Stimulated activated CD4-positive, alpha-beta T cell treated with anti-CD3 and anti-CD28 coated beads, Interleukin-12 subunit alpha, Interleukin-12 subunit beta, amount 100 ng/mL, for 48 hours (primary cell): Measurements from ENCODE around the gene MYL11.
A peak's percentile ranks its signal among the peaks of the same experiment; 100 is the strongest.

Source experiments
- DNase-seq, 3 donors: peaks; one replicate each; pipeline ENCODE4 v3.0.0-alpha.2; 2020; ENCODE audit warnings: low read depth in 2 of 3, low spot score in 1 of 3

MYL11 gene

GRCh38 chr16:30369938-30370455 is 4.6 kb upstream of the MYL11 start:
- DNase-seq: no peak

DNA sequence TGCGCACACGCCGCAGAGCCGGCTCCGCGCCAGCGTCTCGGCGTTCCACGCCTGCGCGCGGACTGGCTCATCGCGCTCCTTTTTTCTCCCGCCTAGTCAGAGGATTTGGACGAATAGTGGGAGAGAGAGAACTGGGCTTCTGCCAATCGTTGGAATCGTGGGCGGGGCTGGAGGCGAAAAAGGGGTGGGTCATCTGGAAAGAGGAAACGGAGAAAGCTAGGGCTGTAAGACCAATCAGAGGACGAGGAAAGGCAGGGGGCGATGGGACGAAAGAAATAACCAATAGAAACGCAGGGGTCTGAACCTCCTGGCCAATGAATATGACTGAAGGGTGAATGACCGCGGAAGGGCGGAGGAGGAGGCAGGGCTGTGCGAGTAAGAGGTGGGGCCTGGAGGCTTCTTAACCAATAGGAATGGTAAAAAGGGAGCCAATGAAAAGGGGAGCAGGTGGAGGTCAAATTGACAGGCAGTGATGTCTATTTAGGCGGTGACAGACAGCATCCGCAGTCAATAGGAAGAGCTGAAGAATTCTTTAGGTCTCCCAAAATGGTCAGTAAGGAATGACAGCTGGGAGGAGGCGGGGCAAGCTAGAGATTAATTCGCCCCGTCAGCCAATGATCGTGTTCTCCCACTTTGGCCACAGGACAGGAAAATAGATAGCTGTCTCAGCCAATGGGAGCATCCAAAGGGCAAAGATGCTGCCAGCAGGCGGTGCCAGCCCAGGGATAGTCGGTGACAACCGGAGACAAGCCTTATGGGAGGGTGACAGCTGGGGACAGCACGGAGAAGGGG is 4.0 kb upstream of the MYL11 start, which contains the start of gene TBC1D10B:
TSS of gene TBC1D10B (minus strand) at position 39 of the 792 bp plus-strand sequence. CDS start 311 bp downstream, outside the sequence.
- DNase-seq: peak; percentile 96 to 99 (median 99)

- DNase-seq: no peak
Measured at GRCh38 chr16:30371248-30371816, 3.3 kb upstream of the MYL11 start.

- DNase-seq: no peak
Measured at GRCh38 chr16:30372038-30372712, 2.4 kb upstream of the MYL11 start.

DNA sequence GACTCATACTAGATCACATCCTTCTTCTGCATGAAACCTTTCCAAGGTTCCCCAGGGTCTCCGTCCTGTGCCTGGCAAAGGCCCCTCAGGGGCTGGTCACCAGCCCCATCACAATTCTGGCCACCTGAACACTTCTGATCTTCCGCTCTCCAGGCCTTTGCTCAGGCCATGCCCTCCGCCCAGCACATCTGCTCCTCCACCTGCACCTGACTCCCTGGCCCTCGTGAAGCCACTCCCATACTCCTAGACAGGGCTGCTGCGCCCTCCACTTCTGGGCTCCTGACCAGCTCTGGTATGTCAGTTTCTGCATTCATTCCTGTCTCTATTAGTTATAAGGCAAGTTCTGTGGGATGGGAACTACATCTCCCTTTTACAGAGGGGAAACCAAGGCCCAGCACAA is 1.9 kb upstream of the MYL11 start:
- no peak for DNase-seq

DNA sequence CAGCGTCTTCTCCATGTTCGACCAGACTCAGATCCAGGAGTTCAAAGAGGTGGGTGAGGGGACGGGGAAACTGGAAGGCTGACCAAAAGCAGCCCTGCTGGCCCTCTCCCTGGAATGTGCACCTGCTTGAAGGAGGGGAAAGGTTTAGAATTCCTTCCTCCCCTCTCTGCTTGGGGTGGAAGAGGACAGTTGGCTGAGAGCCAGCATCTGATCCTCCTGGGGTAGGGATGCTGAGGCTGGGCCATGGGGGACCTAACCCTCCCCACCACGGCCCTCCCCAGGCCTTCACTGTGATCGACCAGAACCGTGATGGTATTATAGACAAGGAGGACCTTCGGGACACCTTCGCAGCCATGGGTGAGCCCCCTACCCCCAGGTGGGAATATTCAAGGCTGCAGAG is 1.3 kb downstream of the MYL11 start:
- no peak for DNase-seq

- DNase-seq: no peak
Measured at GRCh38 chr16:30376461-30376902, 1.9 kb downstream of the MYL11 start.

DNA sequence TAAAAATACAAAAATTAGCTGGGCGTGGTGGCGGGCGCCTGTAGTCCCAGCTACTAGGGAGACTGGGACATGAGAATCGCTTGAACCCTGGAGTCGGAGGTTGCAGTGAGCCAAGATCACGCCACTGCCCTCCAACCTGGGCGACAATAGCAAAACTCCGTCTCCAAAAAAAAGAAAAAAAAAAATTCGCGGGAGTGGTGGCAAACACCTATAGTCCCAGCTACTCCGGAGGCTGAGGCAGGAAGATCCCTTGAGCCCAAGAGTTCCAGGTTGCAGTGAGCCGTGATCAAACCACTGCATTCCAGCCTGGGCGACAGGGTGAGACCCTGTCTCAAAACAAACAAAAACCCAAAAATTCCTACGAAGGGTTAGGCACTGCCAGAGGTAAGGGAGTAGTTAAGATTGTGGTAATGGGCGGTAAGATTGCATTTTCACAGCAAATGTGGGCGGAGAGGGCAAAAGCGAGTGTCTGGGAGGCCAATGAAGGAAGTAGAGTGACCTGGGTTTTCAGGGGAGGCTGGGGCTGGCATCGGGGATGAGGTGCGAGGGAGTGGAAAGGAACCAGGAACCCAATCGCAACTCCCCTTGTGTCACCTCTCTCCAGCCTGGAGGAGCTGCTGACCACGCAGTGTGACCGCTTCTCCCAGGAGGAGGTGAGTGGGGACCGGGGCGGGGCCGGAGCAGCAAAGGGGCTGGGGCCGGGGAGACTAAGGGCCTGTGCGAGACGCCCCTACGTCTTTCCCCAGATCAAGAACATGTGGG is 2.6 kb downstream of the MYL11 start:
- no peak for DNase-seq

- peak; percentile 76 to 77 (median 77) for DNase-seq
Measured at GRCh38 chr16:30377812-30378235, 3.2 kb downstream of the MYL11 start.

- peak; percentile 98 to 99 (median 99) for DNase-seq
Measured at GRCh38 chr16:30378236-30379157, 3.9 kb downstream of the MYL11 start.

GRCh38 chr16:30379158-30379783 is 4.7 kb downstream of the MYL11 start:
- DNase-seq: no peak

DNA sequence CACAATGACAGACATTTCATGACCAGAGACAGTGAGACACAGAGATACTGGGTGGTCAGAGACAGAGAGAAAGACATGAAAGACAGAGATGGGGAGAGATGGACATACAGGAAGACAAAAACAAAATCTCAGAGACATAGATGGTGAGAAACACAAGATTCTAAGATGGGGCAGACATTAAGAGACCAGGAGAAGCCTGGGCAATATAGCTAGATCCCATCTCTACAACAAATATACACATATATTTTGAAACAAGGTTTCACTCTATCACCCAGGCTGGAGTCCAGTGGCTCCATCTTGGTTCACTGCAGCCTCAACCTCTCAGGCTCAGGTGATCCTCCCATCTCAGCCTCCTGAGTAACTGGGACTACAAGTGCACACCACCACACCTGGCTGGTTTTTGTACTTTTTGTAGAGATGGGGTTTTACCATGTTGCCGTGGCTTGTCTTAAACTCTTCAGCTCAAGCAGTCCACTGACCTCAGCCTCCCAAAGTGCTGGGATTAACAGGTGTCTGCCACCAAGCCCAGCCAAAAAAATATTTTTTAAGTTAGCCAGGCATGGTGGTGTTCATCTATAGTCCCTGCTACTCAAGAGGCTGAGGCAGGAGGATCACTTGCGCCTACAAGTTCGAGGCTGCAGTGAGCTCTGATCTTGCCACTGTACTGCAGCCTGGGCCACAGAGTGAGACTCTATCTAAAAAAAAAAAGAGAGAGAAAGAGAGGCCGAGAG is 5.6 kb downstream of the MYL11 start:
- no peak for DNase-seq

DNA sequence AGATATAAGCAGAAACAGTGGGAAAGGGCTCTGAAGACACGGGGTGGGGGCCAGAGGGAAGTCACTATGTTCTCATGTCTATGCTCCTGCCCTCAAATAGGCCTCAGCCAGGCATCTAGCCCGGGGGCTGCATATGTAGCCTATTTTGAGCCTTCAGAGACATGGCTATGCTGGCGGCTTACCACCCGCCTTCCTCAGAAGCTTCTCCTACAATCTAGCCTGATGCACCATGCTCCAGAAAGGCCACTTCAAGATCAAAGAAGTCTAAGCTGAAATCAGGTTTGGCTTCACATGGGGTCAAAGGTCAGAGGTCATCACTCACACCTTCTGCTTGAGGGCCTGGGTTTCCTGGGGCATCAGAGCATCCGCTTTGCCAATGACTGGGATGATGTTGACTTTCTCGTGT is 6.2 kb downstream of the MYL11 start:
- DNase-seq: no peak

DNA sequence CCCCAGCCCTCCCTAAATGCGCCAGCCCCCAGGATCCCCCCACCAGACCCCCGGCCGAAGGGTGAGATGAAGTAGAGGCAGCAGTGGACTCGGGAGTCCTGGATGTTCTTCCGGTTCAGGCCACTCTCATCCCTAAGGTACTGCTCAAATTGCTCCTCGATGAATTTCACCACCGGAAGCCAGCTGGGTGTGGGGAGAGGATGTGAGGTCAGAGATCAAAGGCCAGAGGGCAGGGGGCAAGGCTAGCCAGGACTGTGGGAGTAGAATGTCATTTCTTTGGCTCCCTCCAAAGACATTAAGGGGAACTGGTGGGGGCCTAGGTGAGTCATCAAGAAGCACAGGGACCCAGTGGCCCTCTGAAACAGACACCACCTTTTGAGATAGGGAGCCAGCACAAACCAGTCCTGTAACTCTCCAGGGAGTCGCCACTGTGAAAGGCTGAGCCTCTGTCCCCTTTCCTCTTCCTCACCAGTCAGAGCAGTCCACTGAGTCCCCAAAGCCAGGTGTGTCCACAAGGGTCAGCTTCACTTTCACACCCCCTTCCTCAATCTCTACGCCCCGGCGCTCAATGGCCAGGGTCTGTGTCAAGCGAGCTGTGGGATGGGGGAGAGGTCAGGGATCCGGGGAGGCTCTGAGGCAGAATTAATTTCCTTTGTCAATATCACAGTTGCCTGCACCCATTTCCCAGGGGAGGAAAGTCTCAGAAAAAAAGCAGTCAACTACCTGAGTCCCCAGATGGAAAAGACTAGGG is 6.9 kb downstream of the MYL11 start:
- DNase-seq: no peak

DNA sequence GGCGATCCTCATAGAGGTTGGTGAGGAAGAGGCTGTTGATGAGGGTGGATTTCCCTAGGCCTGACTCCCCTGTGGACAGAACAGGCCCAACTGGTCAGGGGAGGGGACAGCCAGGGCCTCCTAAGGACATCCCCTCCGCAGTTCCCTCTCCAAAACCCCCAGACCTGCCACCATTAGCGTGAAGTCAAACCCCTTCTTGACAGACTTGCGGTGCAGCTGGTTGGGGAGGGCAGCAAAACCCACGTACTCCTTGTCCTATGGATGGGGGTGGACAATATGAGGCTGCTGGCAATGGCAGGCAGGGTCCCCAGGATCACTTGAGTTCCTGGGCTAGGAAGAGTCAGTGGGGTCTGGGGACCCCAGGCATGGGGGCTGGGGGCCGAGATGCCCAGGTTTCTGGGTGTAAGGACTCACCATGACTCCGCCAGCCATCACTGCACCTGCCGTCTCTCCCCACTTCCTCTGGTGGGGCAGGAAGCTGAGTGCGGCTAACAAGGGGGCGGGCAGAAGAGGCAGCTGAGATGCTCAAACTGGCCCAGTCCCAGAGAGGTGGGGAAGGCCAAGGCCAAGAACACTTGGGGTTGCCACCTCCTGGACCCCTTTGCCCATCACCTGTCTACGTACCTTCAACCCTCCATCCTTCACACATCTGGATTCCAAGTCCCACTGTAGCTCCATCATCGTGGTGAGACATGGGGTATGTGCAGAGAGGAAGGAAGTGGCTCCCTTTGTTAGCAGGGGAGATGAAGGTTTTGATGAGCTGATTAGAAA is 7.7 kb downstream of the MYL11 start, which contains the start of gene SEPTIN1:
TSS of gene SEPTIN1 (minus strand) at position 451 of the 771 bp plus-strand sequence. CDS start at position 432, 19 bp downstream.
- DNase-seq: peak in 2 of 3 donors; percentile 51 to 71

- no peak for DNase-seq
Measured at GRCh38 chr16:30383521-30383920, 8.9 kb downstream of the MYL11 start.

DNA sequence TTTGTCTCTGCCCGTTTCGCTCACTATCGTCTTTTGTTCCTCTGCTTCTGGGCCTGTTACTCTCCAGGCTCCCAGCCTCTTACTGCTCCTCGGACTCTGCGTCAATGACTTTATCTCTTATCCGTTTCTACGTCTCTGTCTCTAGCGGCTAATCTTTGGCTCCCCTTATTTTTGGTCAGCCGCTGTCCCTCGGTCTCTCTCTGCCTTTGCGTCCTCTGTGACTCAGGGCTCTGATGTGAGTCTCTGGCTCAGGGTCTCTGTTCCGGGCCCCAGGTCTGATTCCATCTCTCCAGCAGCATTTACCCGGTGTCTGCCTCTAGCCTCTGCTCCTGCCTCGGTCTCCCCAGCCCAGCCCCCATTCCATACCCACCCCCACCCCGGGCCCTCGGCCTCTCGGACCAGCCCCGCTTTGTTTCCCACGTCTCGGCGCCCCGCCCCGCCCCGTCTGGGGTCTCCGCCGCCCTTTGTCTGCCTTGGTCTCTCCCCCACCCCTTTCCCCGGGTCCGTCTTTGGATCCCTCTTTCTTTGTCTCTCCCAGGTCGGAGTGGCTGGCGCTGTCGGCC is 20.1 kb downstream of the MYL11 start:
- DNase-seq: no peak
